SKM-1 treated with dmso at 0.1 percent for 144 hours (cell line): ENCODE measurements around the gene MEG3.

Source experiments
- DNase-seq: peaks from one replicate; lab custom pipeline; 2025; ENCODE audit not compliant: unreplicated experiment; lab: John Stamatoyannopoulos, UW

Gene MEG3

GRCh38 chr14:100825713-100826331 is at the start of gene MEG3:
Gene MEG3, plus strand, starts transcription at chr14:100826118.
- no peak for DNase-seq

GRCh38 chr14:100776681-100777365 is 49.1 kb upstream of the MEG3 start:
- no peak for DNase-seq

- no peak for DNase-seq
Measured at GRCh38 chr14:100777366-100777817, 48.5 kb upstream of the MEG3 start.

- DNase-seq, result no peak
Measured at GRCh38 chr14:100777818-100778525, 47.9 kb upstream of the MEG3 start.

- DNase-seq, result no peak
Measured at GRCh38 chr14:100778526-100778882, 47.4 kb upstream of the MEG3 start.

- no peak for DNase-seq
Measured at GRCh38 chr14:100778951-100779690, 46.8 kb upstream of the MEG3 start.

- DNase-seq, result no peak
Measured at GRCh38 chr14:100779691-100780080, 46.2 kb upstream of the MEG3 start.

- DNase-seq, result no peak
Measured at GRCh38 chr14:100780246-100780645, 45.7 kb upstream of the MEG3 start.

- DNase-seq, result no peak
Measured at GRCh38 chr14:100780646-100781355, 45.1 kb upstream of the MEG3 start.

- no peak for DNase-seq
Measured at GRCh38 chr14:100781952-100782351, 44.0 kb upstream of the MEG3 start.

GRCh38 chr14:100782516-100783320 is 43.2 kb upstream of the MEG3 start:
- DNase-seq, result no peak

GRCh38 chr14:100783630-100784370 is 42.1 kb upstream of the MEG3 start:
- DNase-seq, result no peak

- DNase-seq, result no peak
Measured at GRCh38 chr14:100784523-100785337, 41.2 kb upstream of the MEG3 start.

- DNase-seq, result no peak
Measured at GRCh38 chr14:100785338-100785615, 40.6 kb upstream of the MEG3 start.

GRCh38 chr14:100785626-100786025 is 40.3 kb upstream of the MEG3 start:
- DNase-seq, result no peak

- no peak for DNase-seq
Measured at GRCh38 chr14:100786131-100786530, 39.8 kb upstream of the MEG3 start.

GRCh38 chr14:100786576-100787219 is 39.2 kb upstream of the MEG3 start:
- no peak for DNase-seq

- no peak for DNase-seq
Measured at GRCh38 chr14:100787659-100788058, 38.3 kb upstream of the MEG3 start.
